Skin epidermis (tissue), 12 donors: ENCODE results near the gene CTNS.
A peak's percentile ranks its signal among the peaks of the same experiment; 100 is the strongest.
"Not testable (repeated sequence)": the region's sequence is repeated elsewhere in the genome, so short reads cannot be mapped to it uniquely, and the experiment has no call there.

Experiments
- H3K27ac ChIP-seq, 21 experiments: fragments of 200-600 bp; sonication (generic) in 11 of 21; one replicate each; pipeline ENCODE4 v1.5.0; 2020; ENCODE audit warnings: mild to moderate bottlenecking in 3 of 21, inconsistent platforms in 2 of 21, moderate library complexity in 2 of 21
- H3K4me3 ChIP-seq, 7 experiments: fragments of 200-600 bp; sonication (generic) in 2 of 7; one replicate each; pipeline ENCODE4 v1.5.0; 2020; ENCODE audit warnings: inconsistent platforms in 2 of 7, mild to moderate bottlenecking in 2 of 7, moderate library complexity in 1 of 7

CTNS gene

GRCh38 chr17:3699951-3700350, 63.4 kb downstream of the CTNS start:
- H3K4me3 ChIP-seq = no peak overlapping the region
- H3K27ac ChIP-seq = no peak overlapping the region

- H3K27ac ChIP-seq, H3K4me3 ChIP-seq: not testable (repeated sequence)
These were observed 65.5 kb downstream of the CTNS start for GRCh38 chr17:3702041-3702539.

GRCh38 chr17:3704931-3705717, 68.6 kb downstream of the CTNS start:
- H3K27ac ChIP-seq = no peak overlapping the region
- H3K4me3 ChIP-seq = no peak overlapping the region

GRCh38 chr17:3705718-3705984, 69.1 kb downstream of the CTNS start:
- H3K4me3 ChIP-seq, H3K27ac ChIP-seq: not testable (repeated sequence)

- Histone ChIP-seq H3K4me3 (no peak overlapping the region), H3K27ac (peak overlapping the region in 1 of 21 experiments; percentile 25)
These were observed 71.8 kb downstream of the CTNS start for GRCh38 chr17:3708366-3708765.

GRCh38 chr17:3710951-3711383, 74.4 kb downstream of the CTNS start:
- Histone ChIP-seq H3K27ac (peak overlapping the region in 8 of 21 experiments; percentile 24 to 79 (median 55)), H3K4me3 (no peak overlapping the region)
